Neural progenitor cell (in vitro differentiated cells): Measurements from ENCODE around the gene OR11H12.
"Not testable (repeated sequence)": the region's sequence is repeated elsewhere in the genome, so short reads cannot be mapped to it uniquely, and the experiment has no call there.

Experiments
- EZH2phosphoT487 ChIP-seq: fragments of 200-600 bp; sonication (generic); IDR thresholded peaks from 2 replicates; pipeline ENCODE4 v1.6.1; 2017; ENCODE audit warnings: antibody characterized with exemption
- TF ChIP-seq, protein P1 (sequence below): fragments of 200-600 bp; sonication (generic); IDR thresholded peaks from 2 replicates; pipeline ENCODE4 v1.5.1; 2017; ENCODE audit warnings: antibody characterized with exemption, mild to moderate bottlenecking

DNA sequence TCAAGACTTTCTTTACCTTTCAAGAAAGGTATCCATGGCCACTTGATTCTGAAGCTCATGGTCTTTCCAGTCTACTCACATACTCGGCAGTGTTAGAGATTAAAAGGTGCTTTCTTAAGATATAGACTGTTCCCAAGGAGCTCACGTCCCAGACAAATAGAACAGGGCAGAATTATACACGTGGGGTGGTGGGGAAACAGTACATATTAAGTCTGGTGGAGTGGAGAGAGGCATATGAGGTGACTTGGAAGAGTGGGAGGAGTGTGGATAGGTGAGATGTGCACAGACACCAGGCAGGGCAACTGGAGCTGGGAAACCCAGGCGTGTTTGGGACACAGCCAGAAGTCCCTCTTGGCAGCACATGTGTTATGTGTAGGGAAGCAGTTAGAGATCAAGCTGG lies 37.9 kb downstream of the OR11H12 start:
- TF ChIP-seq, protein P1, sequence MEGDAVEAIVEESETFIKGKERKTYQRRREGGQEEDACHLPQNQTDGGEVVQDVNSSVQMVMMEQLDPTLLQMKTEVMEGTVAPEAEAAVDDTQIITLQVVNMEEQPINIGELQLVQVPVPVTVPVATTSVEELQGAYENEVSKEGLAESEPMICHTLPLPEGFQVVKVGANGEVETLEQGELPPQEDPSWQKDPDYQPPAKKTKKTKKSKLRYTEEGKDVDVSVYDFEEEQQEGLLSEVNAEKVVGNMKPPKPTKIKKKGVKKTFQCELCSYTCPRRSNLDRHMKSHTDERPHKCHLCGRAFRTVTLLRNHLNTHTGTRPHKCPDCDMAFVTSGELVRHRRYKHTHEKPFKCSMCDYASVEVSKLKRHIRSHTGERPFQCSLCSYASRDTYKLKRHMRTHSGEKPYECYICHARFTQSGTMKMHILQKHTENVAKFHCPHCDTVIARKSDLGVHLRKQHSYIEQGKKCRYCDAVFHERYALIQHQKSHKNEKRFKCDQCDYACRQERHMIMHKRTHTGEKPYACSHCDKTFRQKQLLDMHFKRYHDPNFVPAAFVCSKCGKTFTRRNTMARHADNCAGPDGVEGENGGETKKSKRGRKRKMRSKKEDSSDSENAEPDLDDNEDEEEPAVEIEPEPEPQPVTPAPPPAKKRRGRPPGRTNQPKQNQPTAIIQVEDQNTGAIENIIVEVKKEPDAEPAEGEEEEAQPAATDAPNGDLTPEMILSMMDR = not testable (repeated sequence)
- not testable (repeated sequence) for TF ChIP-seq EZH2phosphoT487
